ENCODE results near the gene ATG4D. TPM values are rescaled to one million over a fixed set of nuclear protein-coding genes. Genes with fewer than 3 reads are reported as not detected.
"Not testable (repeated sequence)": the region's sequence is repeated elsewhere in the genome, so short reads cannot be mapped to it uniquely, and the experiment has no call there.

The ATG4D gene
- total RNA-seq, 2 donors from 2014 or later = 21.0 to 67.4 TPM

- DNase-seq (ENCODE audit: low spot score in 2 of 2) (no peak), ATAC-seq (peak in 1 of 2 donors; percentile 24)
- Mint-ChIP-seq H3K36me3 (no peaks in the 10 kb centered on the region), H3K9me3 (no peaks in the 10 kb centered on the region), H3K27ac (no peak overlapping the region)
Observed at GRCh38 chr19:10538204-10538983, 5.3 kb upstream of the ATG4D start.

DNA sequence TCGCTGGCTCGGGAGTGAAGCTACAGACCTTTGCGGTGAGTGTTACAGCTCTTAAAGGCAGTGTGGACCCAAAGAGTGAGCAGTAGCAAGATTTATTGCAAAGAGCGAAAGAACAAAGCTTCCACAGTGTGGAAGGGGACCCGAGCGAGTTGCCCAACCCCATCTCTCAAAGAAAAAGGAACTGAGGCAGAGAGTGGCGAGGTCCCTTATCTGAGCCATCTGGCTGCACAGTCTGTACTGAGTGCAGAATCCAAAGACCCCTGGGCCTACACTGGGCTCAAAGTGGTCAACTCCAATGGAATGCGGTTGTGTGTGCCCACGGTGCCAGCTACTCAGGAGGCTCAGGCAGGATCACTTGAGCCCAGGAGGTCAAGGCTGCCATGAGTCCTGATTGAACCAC, 4.7 kb upstream of the ATG4D start:
- not testable (repeated sequence) for ATAC-seq; H3K27ac Mint-ChIP-seq; H3K9me3 Mint-ChIP-seq; H3K36me3 Mint-ChIP-seq; DNase-seq (ENCODE audit: low spot score in 2 of 2)

DNA sequence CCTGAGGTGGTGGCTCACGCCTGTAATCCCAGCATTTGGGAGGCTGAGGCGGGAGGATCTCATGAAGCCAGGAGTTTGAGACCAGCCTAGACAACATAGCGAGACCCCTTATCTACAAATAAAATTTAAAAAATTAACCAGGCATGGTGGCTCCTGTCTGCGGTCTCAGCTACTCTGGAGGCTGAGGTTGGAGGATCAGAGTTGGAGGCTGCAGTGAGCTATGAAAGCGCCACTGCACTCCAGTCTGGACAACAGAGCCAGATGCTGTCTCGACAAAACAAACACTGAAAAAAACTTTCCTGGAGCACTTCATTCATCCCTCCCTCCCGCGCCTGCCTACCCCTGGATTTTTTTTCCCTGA, 665 bp upstream of the ATG4D start:
- H3K27ac Mint-ChIP-seq = peak overlapping the region in 1 of 2 donors; percentile 92
- DNase-seq (ENCODE audit: low spot score in 2 of 2) (no peak), ATAC-seq (no peak)
- peaks cover 0 to 8% of the 10 kb centered on the region in 2 donors for H3K36me3 Mint-ChIP-seq
- no peaks in the 10 kb centered on the region for H3K9me3 Mint-ChIP-seq

- Mint-ChIP-seq H3K36me3 (peaks cover 0 to 8% of the 10 kb centered on the region in 2 donors), H3K9me3 (no peaks in the 10 kb centered on the region), H3K27ac (peak overlapping the region; percentile 92 to 98)
- DNase-seq (ENCODE audit: low spot score in 2 of 2) (peak in 1 of 2 donors; percentile 33), ATAC-seq (peak; percentile 25 to 27)
Observed at GRCh38 chr19:10544242-10544752, 593 bp downstream of the ATG4D start.

- Mint-ChIP-seq H3K27ac (peak overlapping the region; percentile 92 to 98), H3K9me3 (no peaks in the 10 kb centered on the region), H3K36me3 (peaks cover 0 to 8% of the 10 kb centered on the region in 2 donors)
- ATAC-seq (peak in 1 of 2 donors; percentile 32), DNase-seq (ENCODE audit: low spot score in 2 of 2) (no peak)
Observed at GRCh38 chr19:10544753-10545251, 1.1 kb downstream of the ATG4D start.

GRCh38 chr19:10546817-10547216, 3.1 kb downstream of the ATG4D start:
- Mint-ChIP-seq H3K9me3 (no peaks in the 10 kb centered on the region), H3K36me3 (peaks cover 7 to 8% of the 10 kb centered on the region in 2 donors), H3K27ac (no peak overlapping the region)
- ATAC-seq (no peak), DNase-seq (ENCODE audit: low spot score in 2 of 2) (no peak)

DNA sequence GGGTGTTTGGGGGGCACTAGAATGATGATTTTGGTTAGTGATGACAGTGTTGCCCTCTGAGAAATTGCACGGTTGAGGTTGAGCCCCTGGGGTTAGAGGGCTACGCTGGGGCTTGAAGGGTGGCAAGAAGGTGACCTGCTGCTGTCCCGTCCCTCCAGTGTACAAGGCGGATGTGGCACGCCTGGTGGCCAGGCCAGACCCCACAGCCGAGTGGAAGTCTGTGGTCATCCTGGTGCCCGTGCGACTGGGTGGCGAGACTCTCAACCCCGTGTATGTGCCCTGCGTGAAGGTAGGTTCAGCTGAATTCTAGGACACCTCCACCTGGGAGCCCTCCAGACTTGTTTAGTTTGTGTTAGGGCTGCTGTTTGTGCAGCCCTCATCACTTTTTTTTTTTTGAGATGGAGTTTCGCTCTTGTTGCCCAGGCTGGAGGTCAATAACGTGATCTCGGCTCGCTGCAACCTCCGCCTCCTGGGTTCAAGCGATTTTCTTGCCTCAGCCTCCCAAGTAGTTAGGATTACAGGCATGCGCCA, 5.1 kb downstream of the ATG4D start:
- DNase-seq (ENCODE audit: low spot score in 2 of 2) = no peak
- peaks cover 8 to 21% of the 10 kb centered on the region in 2 donors for H3K36me3 Mint-ChIP-seq
- H3K27ac Mint-ChIP-seq = peak overlapping the region in 1 of 2 donors; percentile 68
- no peaks in the 10 kb centered on the region for H3K9me3 Mint-ChIP-seq
- ATAC-seq = no peak

DNA sequence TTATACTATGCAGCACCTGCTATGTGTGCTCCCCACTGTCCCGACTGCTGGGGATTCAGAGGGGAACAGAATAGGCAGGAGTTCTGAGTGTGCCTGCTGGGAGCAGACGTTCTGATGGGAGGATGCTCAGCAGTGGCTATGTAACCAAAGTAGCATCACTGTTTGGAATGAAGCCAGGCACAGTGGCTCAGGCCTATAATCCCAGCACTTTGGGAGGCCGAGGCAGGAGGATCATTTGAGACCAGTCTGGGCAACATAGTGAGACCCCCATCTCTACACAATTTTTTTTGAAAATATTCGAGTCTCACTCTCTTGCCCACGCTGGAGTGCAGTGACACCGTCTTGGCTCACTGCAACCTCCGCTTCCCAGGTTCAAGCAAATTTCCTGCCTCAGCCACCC, 6.0 kb downstream of the ATG4D start:
- ATAC-seq (no peak), DNase-seq (ENCODE audit: low spot score in 2 of 2) (no peak)
- Mint-ChIP-seq H3K27ac (peak overlapping the region in 1 of 2 donors; percentile 22), H3K36me3 (peaks cover 3 to 21% of the 10 kb centered on the region in 2 donors), H3K9me3 (no peaks in the 10 kb centered on the region)

DNA sequence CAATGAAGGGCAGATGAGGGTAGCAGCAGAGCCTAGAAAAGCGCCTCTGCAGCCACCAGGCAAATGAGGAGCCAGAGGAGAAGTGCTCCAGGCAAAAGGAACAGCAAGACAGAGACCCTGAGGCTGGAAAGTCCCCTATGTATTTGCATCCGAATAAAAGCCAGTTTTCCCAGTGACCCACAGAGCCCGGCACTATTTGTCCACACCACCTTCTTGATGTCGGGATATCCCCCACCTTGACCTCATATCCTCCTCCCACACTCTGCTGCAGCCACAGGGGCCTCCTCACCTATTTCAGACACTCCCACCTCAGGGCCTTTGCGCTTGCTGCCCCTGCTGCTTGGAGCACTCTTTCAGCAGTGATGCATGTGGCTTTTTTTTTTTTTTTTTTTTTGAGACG, 6.6 kb downstream of the ATG4D start:
- ATAC-seq (no peak), DNase-seq (ENCODE audit: low spot score in 2 of 2) (no peak)
- H3K27ac Mint-ChIP-seq = peak overlapping the region in 1 of 2 donors; percentile 22
- peaks cover 0 to 21% of the 10 kb centered on the region in 2 donors for H3K36me3 Mint-ChIP-seq
- H3K9me3 Mint-ChIP-seq = no peaks in the 10 kb centered on the region

GRCh38 chr19:10551006-10551405, 7.3 kb downstream of the ATG4D start:
- H3K36me3 Mint-ChIP-seq = peaks cover 0 to 21% of the 10 kb centered on the region in 2 donors
- not testable (repeated sequence) for H3K9me3 Mint-ChIP-seq; H3K27ac Mint-ChIP-seq; DNase-seq (ENCODE audit: low spot score in 2 of 2); ATAC-seq

DNA sequence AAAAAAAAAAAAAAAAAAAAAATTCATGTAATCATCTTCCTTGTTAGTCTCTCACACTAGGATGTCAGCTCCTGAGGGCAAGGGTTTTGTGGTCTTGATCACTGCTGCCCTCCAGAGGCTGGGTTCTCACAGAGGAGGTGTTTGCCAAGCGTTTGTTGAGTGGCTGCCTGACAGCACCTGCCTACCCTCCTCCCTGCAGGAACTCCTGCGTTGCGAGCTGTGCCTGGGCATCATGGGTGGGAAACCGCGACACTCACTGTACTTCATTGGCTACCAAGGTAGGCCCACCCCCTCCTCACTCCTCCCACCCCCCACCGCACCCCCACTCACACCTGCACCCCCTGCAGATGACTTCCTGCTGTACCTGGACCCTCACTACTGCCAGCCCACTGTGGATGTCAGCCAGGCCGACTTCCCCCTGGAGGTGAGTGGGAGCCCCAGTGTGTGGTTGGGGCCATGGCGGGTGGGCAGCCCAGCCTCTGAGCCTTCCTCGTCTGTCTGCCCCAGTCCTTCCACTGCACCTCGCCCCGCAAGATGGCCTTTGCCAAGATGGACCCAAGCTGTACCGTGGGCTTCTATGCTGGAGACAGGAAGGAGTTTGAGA, 8.1 kb downstream of the ATG4D start:
- ATAC-seq (peak in 1 of 2 donors; percentile 38), DNase-seq (ENCODE audit: low spot score in 2 of 2) (peak in 1 of 2 donors; percentile 50)
- Mint-ChIP-seq H3K36me3 (peaks cover 0 to 21% of the 10 kb centered on the region in 2 donors), H3K9me3 (no peaks in the 10 kb centered on the region), H3K27ac (no peak overlapping the region)

DNA sequence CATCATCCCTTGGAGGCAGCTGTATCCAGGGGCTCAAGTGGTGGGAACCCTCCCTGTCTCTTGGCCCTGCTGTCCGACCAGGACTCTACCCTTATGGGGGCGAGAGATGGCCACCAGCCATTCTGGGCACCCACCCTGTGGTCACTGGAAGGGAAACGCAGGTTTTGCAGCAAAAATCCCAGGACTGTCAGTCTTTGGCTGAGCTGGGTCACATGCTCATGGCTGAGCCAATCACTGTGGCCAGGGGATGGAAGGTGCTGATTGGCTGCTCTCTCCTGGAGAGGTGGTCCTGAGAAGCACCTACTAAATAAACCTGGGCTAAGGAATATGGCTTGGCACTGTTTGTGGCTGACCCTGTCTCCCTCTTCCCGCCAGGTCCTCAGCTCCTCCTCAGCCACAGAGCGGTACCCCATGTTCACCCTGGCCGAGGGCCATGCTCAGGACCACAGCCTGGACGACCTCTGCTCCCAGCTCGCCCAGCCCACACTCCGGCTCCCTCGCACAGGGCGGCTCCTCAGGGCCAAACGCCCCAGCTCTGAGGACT, 8.9 kb downstream of the ATG4D start:
- Mint-ChIP-seq H3K27ac (peak overlapping the region in 1 of 2 donors; percentile 85), H3K36me3 (peaks cover 0 to 21% of the 10 kb centered on the region in 2 donors), H3K9me3 (no peaks in the 10 kb centered on the region)
- ATAC-seq (peak; percentile 36 to 42), DNase-seq (ENCODE audit: low spot score in 2 of 2) (no peak)

GRCh38 chr19:10553087-10553667, 9.5 kb downstream of the ATG4D start:
- no peak for DNase-seq (ENCODE audit: low spot score in 2 of 2)
- ATAC-seq = no peak
- peak overlapping the region; percentile 85 to 86 for H3K27ac Mint-ChIP-seq
- H3K36me3 Mint-ChIP-seq = peaks cover 0 to 21% of the 10 kb centered on the region in 2 donors
- no peaks in the 10 kb centered on the region for H3K9me3 Mint-ChIP-seq

- H3K9me3 Mint-ChIP-seq = no peaks in the 10 kb centered on the region
- peak in 1 of 2 donors; percentile 33 for DNase-seq (ENCODE audit: low spot score in 2 of 2)
- H3K36me3 Mint-ChIP-seq = peaks cover 0 to 21% of the 10 kb centered on the region in 2 donors
- peak; percentile 69 to 70 for ATAC-seq
- H3K27ac Mint-ChIP-seq = peak overlapping the region; percentile 85 to 90
Observed at GRCh38 chr19:10553943-10554381, 10.3 kb downstream of the ATG4D start.

DNA sequence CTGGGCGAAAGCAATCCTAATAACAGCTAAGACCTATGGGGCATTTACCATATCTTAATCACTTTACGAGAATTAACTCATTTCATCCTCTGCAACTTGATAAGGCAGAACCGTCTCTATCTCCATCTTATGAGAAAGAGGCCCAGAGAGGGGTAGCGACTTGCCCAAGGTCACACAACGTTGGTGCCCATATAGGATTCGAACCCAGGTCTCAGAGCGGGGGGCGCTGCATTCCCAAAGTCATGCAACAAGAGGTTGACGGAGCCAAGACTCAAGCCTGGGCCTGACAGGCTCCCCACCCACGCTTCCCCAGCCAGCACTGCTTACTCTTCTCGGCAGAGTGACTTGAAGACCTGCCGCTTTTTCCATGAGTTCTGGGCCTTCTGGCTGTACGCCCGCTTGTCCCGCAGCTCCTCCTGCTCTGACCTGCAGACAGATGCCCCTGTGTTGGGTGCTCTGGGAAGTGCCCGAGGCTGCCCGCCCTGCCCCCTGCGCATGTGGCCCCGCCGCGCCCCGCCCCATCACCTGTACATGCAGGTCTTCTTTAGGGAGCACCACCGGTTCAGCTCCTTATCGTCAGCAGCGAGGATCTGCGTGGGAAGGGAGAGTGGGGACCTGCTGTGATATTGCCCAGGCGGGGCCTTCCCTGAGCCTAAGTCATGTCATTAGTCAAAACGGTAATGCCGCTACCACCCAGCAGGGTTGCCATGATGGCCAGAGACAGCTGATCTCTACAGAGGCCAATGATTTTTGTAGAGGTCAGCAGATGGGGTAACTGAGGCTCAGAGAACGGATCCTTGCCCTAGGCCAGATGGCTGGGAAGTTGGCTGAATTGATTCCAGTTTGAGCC, 11.3 kb downstream of the ATG4D start:
- no peaks in the 10 kb centered on the region for H3K9me3 Mint-ChIP-seq
- peaks cover 0 to 21% of the 10 kb centered on the region in 2 donors for H3K36me3 Mint-ChIP-seq
- no peak for DNase-seq (ENCODE audit: low spot score in 2 of 2)
- ATAC-seq = peak in 1 of 2 donors; percentile 12
- H3K27ac Mint-ChIP-seq = peak overlapping the region; percentile 85 to 90

DNA sequence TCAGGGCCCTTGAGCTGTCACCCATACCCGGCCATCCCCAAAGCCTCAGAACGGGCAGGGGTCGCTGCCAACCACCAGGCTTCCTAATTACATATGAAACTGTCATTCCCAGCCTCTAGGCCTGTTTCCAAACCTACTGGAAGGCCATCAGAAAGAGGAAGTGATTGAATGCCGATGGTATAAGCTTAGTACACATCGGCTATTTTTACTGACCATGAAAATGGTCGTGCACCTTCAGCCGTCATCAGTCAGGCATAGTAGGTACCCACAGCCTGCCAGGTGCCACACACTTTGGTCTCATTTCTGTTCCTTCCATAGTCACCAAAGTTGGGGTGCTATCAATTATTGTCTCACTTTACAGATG, 11.9 kb downstream of the ATG4D start:
- DNase-seq (ENCODE audit: low spot score in 2 of 2) = no peak
- Mint-ChIP-seq H3K36me3 (peaks cover 0 to 21% of the 10 kb centered on the region in 2 donors), H3K27ac (peak overlapping the region; percentile 29 to 85)

More for the DNA sequence above, 11.9 kb downstream of the ATG4D start:
- ATAC-seq = no peak
- no peaks in the 10 kb centered on the region for H3K9me3 Mint-ChIP-seq

Measured in activated naive CD4-positive, alpha-beta T cell treated with anti-CD3 and anti-CD28 coated beads, Interleukin-2, amount 50 U/mL, for 72 hours (primary cell).